NK-92 treated with Interleukin-12 subunit alpha and Interleukin-12 subunit beta, amount 100 ng/mL, for 24 hours (cell line): ENCODE data around the gene PGA4.
"Not testable (repeated sequence)": the region's sequence is repeated elsewhere in the genome, so short reads cannot be mapped to it uniquely, and the experiment has no call there.

Source experiments
- DNase-seq: peaks from one replicate; lab custom pipeline; 2025; lab: John Stamatoyannopoulos, UW

The PGA4 gene

GRCh38 chr11:61204502-61205059, 17.6 kb upstream of the PGA4 start:
- DNase-seq: not testable (repeated sequence)

GRCh38 chr11:61207636-61208310, 14.4 kb upstream of the PGA4 start:
- DNase-seq: not testable (repeated sequence)

DNA sequence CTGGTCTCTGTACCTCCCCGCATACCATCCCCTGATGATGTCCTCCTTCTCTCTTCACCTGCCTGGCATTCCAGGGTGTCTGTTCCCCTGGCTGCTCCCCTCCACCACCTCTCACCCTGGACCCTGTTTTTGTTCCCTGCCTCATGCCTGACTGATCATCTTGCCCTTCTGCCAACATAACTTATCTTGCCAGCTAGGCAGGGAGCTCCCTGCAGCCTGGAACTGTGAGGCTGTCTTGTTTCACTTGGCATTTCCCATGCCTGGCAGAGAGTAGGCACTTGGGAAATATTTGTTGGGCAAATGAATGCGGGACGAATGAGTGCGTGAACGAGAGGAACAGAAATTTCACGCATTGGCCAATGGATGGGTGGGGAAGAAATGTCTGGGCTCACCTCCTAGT, 11.5 kb upstream of the PGA4 start:
- DNase-seq: not testable (repeated sequence)

GRCh38 chr11:61211327-61211952, 10.7 kb upstream of the PGA4 start:
- DNase-seq: not testable (repeated sequence)

GRCh38 chr11:61212202-61212601, 9.9 kb upstream of the PGA4 start:
- DNase-seq: not testable (repeated sequence)

GRCh38 chr11:61213711-61214324, 8.3 kb upstream of the PGA4 start:
- DNase-seq: not testable (repeated sequence)

DNA sequence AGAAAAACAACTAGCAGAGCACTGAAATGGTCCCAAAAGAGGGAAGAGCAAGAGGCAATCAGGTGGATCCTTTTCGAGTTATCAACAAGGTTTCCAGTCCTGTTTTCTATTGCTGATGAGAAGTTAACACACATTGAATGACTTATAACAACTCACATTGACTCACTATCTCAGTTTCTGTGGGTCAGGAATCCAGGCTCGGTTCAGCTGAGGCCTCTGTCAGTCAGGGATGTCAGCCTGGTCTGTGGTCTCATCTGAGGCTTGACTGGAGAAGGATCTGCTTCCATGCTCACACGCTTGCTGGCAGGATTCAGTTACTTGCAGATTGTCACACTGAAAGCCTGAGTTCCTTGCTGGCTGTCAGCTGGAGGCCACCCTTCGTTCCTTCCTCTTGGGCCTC, 3.8 kb upstream of the PGA4 start:
- DNase-seq: not testable (repeated sequence)

DNA sequence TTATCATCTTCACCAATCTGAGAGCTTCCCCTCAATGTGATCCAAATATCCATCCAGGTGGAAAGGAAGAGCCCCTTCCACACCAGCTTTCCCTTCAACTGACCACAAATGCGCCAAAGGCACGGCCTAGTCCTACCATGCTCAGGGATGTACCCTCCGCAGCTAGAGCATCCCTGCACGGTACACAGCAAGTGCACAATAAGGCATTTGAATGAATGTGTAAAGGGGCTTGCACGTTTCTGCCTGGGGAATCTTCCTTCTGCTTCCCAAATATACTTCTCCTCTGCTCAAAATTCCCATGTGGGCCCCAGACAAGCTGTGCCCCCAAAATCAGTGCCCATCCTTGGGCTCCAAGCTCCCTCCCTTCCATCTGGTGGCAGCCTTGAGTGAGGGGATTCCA, 3.1 kb upstream of the PGA4 start:
- DNase-seq: not testable (repeated sequence)

GRCh38 chr11:61222692-61223091, 545 bp downstream of the PGA4 start:
- not testable (repeated sequence) for DNase-seq

- DNase-seq: not testable (repeated sequence)
Observed at GRCh38 chr11:61226457-61227137, 4.5 kb downstream of the PGA4 start.

GRCh38 chr11:61229458-61229857, 7.3 kb downstream of the PGA4 start:
- DNase-seq: not testable (repeated sequence)

DNA sequence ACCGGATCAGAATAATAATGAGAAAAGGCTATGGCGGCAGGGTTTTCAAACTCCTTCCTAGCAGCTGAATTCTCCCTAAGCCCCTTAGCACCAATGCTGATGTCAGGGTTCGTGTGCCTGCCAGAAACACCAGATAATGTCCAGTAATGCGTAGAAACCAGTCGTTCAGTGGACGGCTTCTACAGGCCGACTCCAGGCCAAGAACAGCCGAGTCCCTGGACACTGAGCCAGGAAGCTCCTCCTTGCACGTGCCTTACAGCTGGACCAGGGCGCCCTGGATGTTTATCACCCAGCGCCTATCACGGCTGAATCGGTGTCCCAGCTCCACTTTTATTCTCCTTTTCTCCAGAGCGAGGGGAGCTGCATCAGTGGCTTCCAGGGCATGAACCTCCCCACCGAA, 8.9 kb downstream of the PGA4 start:
- not testable (repeated sequence) for DNase-seq

DNA sequence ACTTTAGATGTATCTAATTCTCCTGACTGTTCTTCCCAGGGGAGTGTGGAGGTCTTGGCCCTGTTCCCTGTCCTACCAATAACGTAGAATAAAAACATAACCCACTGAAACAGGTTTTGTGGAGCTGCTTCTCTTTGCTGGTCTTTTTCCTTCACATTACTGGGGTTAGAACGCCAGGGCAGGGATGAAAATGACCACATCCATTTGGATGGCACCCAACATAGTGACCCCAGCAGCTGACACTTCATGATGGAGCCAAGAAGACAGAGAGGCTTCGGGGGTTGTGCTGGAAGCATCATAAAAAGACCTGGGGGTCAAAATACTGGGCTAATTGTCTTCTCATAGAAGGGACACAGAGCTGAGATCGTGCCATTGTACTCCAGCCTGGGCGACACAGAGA, 9.4 kb downstream of the PGA4 start:
- DNase-seq: not testable (repeated sequence)

DNA sequence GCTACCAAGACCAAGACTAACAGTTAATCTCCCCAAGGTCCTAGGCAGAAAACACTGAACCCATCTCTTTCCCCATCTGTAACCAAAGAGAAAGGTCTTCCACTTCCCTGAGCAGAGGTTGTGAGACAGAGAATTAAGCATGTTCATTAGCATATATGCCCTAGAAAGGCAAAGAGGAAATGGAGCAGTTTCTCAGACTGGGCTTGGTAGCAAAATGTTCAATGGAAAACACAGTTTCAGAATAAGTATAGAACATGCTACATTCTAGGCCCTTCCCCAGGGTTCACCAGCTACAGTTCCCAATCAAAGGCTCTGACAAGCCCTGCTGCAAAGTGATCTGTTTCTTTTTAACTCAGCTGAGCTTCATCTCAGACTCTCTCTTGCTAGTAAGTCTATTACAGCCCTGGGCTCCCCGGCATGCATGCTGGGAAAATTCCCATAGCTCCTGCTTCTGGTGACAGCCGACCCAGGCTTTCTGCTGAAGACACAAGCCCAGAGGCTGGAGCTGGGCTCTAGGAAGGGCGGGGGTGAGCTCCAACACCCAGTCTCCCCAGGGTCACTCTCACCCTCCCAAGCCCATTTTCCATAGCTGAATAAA, 10.5 kb downstream of the PGA4 start:
- not testable (repeated sequence) for DNase-seq

DNA sequence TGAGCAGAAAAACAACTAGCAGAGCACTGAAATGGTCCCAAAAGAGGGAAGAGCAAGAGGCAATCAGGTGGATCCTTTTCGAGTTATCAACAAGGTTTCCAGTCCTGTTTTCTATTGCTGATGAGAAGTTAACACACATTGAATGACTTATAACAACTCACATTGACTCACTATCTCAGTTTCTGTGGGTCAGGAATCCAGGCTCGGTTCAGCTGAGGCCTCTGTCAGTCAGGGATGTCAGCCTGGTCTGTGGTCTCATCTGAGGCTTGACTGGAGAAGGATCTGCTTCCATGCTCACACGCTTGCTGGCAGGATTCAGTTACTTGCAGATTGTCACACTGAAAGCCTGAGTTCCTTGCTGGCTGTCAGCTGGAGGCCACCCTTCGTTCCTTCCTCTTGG, 15.0 kb downstream of the PGA4 start:
- DNase-seq: not testable (repeated sequence)

DNA sequence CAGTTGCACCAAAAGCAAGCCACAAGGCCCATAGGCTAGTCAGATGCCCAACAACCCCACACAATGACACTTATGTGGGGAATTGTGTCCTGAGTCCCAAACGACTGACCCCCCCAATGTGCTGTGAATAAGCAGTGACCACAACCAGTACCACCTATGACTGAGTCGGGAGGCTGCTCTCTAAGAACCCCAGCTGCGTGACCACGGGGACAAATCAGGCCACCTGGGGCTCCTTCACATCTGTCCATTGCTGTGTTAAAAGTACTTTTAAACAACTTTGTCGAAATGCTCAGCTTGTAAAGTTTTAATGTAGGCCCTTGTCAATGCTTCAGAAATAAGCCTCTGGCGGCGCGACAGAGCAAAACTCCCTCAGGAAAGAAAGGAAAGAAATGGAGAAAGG, 18.1 kb downstream of the PGA4 start:
- DNase-seq: not testable (repeated sequence)

DNA sequence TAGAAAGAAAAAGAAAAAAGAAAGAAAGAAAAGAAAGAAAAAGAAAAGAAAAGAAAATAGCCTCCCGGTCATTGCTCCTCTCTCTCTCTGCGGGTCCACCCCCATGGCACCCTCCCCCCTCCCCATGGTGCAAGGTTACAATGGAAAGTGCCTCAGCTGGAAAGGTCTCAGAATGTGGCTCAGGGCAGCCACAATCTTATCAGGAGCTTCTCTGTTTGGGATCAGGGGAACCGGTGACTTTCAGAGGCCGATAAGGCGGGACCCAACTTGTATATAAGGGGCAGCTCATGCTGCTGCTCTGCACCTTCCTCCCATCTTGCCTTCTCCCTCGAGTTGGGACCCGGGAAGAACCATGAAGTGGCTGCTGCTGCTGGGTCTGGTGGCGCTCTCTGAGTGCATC, 18.7 kb downstream of the PGA4 start, which contains the start of gene PGA5:
PGA5 (plus strand) TSS at position 301 of the 400 bp plus-strand sequence; CDS start at position 353, 52 bp downstream.
- not testable (repeated sequence) for DNase-seq

DNA sequence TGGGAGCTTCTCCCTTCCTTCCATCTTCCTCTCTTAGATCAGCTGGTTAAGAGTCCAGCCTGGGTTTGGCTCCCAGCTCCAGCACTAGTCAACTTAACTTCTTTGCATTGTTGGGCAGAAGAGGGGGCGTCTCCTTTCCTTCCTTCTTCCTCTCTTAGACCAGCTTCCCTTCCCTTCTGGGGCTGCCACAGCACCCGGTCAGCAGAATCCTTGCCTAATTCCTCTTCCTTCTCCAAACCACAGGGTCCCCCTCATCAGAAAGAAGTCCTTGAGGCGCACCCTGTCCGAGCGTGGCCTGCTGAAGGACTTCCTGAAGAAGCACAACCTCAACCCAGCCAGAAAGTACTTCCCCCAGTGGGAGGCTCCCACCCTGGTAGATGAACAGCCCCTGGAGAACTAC, 19.4 kb downstream of the PGA4 start:
- not testable (repeated sequence) for DNase-seq

- DNase-seq: not testable (repeated sequence)
Observed at GRCh38 chr11:61245284-61245964, 23.3 kb downstream of the PGA4 start.

DNA sequence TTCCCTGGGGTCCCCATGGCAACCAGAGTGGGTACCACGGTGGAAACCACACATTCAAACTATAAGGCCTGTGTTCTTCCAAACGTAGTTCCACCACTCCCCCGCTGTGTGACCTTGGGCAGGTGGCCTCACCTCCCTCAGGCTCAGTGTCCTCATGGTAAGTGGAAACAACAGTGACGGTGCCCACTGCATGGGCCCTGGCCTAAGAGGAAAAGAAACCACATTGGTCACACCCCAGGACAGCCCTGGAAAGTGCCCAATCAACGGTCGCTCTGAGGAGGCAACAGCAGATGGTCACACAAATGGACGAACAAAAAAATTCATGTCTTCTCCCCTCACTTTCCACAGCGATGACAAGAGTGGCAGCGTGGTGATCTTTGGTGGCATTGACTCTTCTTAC, 25.9 kb downstream of the PGA4 start:
- DNase-seq: not testable (repeated sequence)

DNA sequence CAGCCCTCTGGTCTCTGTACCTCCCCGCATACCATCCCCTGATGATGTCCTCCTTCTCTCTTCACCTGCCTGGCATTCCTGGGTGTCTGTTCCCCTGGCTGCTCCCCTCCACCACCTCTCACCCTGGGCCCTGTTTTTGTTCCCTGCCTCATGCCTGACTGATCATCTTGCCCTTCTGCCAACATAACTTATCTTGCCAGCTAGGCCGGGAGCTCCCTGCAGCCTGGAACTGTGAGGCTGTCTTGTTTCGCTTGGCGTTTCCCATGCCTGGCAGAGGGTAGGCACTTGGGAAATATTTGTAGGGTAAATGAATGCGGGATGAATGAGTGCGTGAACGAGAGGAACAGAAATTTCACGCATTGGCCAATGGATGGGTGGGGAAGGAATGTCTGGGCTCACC, 27.1 kb downstream of the PGA4 start:
- not testable (repeated sequence) for DNase-seq
